Prostate gland (tissue), 2 donors: ENCODE measurements around the gene FAAP20. TPM values are rescaled to one million over a fixed set of nuclear protein-coding genes. Genes with fewer than 3 reads are reported as not detected.
A peak's percentile ranks its signal among the peaks of the same experiment; 100 is the strongest.

ENCODE experiments used
- DNase-seq: peaks from one replicate; pipeline ENCODE4 v3.0.0-alpha.2; 2019; ENCODE audit warnings: low spot score
- H3K27ac ChIP-seq, 2 donors: fragments of 200-600 bp; sonication (generic); 2 replicates each; pipeline ENCODE4 v1.5.1; 2017 to 2019
- H3K27me3 ChIP-seq: fragments of 200-600 bp; sonication (generic); replicated peaks from 2 replicates; pipeline ENCODE4 v1.5.1; 2019; ENCODE audit not compliant: insufficient read depth
- H3K36me3 ChIP-seq, 2 donors: fragments of 200-600 bp; sonication (generic); 1 replicate in 1 of 2; 2 replicates in 1 of 2; pipeline versions ENCODE4 v1.5.1 to v1.8.1; 2017 to 2019
- H3K4me1 ChIP-seq: fragments of 200-600 bp; sonication (generic); replicated peaks from 2 replicates; pipeline ENCODE4 v1.5.1; 2019
- H3K4me3 ChIP-seq, 2 donors: fragments of 200-600 bp; sonication (generic); 2 replicates each; pipeline ENCODE4 v1.5.1; 2017 to 2019
- H3K9me3 ChIP-seq: fragments of 200-600 bp; sonication (generic); 2 replicates; pipeline ENCODE4 v1.5.1; 2017
- CTCF ChIP-seq, 4 experiments: fragments of 200-600 bp in 2 of 4; fragments of 450-650 bp in 2 of 4; sonication (generic) in 2 of 4; IDR thresholded peaks; 1 replicate in 3 of 4; 2 replicates in 1 of 4; pipeline ENCODE4 v1.5.1; 2016 to 2019; ENCODE audit warnings: antibody characterized with exemption in 4 of 4, mild to moderate bottlenecking in 2 of 4, moderate library complexity in 2 of 4
- POLR2A ChIP-seq: fragments of 450-650 bp; IDR thresholded peaks from one replicate; pipeline ENCODE4 v1.6.1; 2016; ENCODE audit warnings: antibody characterized with exemption, mild to moderate bottlenecking
- POLR2AphosphoS5 ChIP-seq: sonication (generic); formaldehyde crosslinking; IDR thresholded peaks from one replicate; pipeline ENCODE4 v1.6.1; 2017; ENCODE audit warnings: antibody characterized with exemption
- WGBS: methylation state at CpG from one replicate; pipeline ENCODE4 v1.1.5; 2018; 5-methylcytosine and 5-hydroxymethylcytosine counted together
- intact Hi-C: fragments of 100-400 bp; cut with DNase I; formaldehyde crosslinking; loops from one replicate; pipeline ENCODE4 v1.14.2; 2022
- total RNA-seq, 2 donors: library from RNA; depleted of rRNA; stranded (reverse); fragments of >200 nt; gene quantifications; one replicate each; pipeline ENCODE4 v1.1.0, GENCODE V29; 2016

FAAP20 gene
- total RNA-seq, 2 donors from 2014 or later: 55.9 to 70.4 TPM

GRCh38 chr1:2229911-2230731 is 35.5 kb upstream of the FAAP20 start:
- peak overlapping the region; percentile 53 to 68 for H3K4me3 ChIP-seq
- H3K27ac ChIP-seq: peak overlapping the region; percentile 93 to 95
- intact Hi-C loops: loop anchor here (5.0 kb wide), 2 partner anchors 42 to 87 kb away; no protein-coding TSS in a partner anchor
- no peaks in the 10 kb centered on the region for H3K36me3 ChIP-seq
- TF ChIP-seq POLR2AphosphoS5 (no peak), POLR2A (peak; percentile 28), CTCF (IDR thresholded peaks at IDR 0.05) (no peak)
- WGBS: 9% methylated on average over 27 of the region's 32 CpGs
- no peak for DNase-seq
- H3K9me3 ChIP-seq: no peaks in the 10 kb centered on the region
- H3K27me3 ChIP-seq: no peaks in the 10 kb centered on the region
- H3K4me1 ChIP-seq: peaks cover 35% of the 10 kb centered on the region

GRCh38 chr1:2229037-2229864 is 34.7 kb upstream of the FAAP20 start:
- H3K9me3 ChIP-seq: no peaks in the 10 kb centered on the region
- H3K4me1 ChIP-seq: peaks cover 27% of the 10 kb centered on the region
- H3K36me3 ChIP-seq: no peaks in the 10 kb centered on the region
- DNase-seq: peak; percentile 69
- peak overlapping the region; percentile 53 to 68 for H3K4me3 ChIP-seq
- intact Hi-C loops: no loop called here
- TF ChIP-seq POLR2AphosphoS5: peak; percentile 56
- peak in 1 of 4 experiments; percentile 18 for TF ChIP-seq CTCF (IDR thresholded peaks at IDR 0.05)
- TF ChIP-seq POLR2A: no peak
- H3K27ac ChIP-seq: peak overlapping the region; percentile 93 to 95
- under 1% methylated on average over 45 of the region's 77 CpGs for WGBS
- no peaks in the 10 kb centered on the region for H3K27me3 ChIP-seq

- H3K4me3 ChIP-seq: peak overlapping the region; percentile 53 to 68
- no peaks in the 10 kb centered on the region for H3K36me3 ChIP-seq
- no peaks in the 10 kb centered on the region for H3K9me3 ChIP-seq
- H3K27ac ChIP-seq: peak overlapping the region; percentile 93 to 95
- 0% methylated on average over 26 of the region's 50 CpGs for WGBS
- no peaks in the 10 kb centered on the region for H3K27me3 ChIP-seq
- intact Hi-C loops: no loop called here
- no peak for TF ChIP-seq POLR2A
- no peak for TF ChIP-seq CTCF (IDR thresholded peaks at IDR 0.05)
- no peak for TF ChIP-seq POLR2AphosphoS5
- H3K4me1 ChIP-seq: peaks cover 21% of the 10 kb centered on the region
- DNase-seq: no peak
Measured at GRCh38 chr1:2228694-2229036, 34.1 kb upstream of the FAAP20 start.

GRCh38 chr1:2228157-2228594 is 33.6 kb upstream of the FAAP20 start, which contains the start of gene SKI:
Gene SKI (plus strand): TSS chr1:2228319. CDS start chr1:2228767, 448 bp downstream.
- H3K27ac ChIP-seq: peak within 1 kb of the TSS; percentile 98
- peaks cover 17% of the 10 kb centered on the region for H3K4me1 ChIP-seq
- WGBS: 0% methylated on average over 4 of the region's 100 CpGs
- peak within 1 kb of the TSS; percentile 76 to 81 for H3K4me3 ChIP-seq
- no peak for DNase-seq
- no peaks in the 10 kb centered on the region for H3K9me3 ChIP-seq
- H3K36me3 ChIP-seq: no peaks in the 10 kb centered on the region
- H3K27me3 ChIP-seq: no peaks in the 10 kb centered on the region
- TF ChIP-seq POLR2A (no peak), CTCF (IDR thresholded peaks at IDR 0.05) (no peak), POLR2AphosphoS5 (no peak)
- intact Hi-C loops: no loop called here
